ENCODE measurements around the gene SLC25A45.

DNA sequence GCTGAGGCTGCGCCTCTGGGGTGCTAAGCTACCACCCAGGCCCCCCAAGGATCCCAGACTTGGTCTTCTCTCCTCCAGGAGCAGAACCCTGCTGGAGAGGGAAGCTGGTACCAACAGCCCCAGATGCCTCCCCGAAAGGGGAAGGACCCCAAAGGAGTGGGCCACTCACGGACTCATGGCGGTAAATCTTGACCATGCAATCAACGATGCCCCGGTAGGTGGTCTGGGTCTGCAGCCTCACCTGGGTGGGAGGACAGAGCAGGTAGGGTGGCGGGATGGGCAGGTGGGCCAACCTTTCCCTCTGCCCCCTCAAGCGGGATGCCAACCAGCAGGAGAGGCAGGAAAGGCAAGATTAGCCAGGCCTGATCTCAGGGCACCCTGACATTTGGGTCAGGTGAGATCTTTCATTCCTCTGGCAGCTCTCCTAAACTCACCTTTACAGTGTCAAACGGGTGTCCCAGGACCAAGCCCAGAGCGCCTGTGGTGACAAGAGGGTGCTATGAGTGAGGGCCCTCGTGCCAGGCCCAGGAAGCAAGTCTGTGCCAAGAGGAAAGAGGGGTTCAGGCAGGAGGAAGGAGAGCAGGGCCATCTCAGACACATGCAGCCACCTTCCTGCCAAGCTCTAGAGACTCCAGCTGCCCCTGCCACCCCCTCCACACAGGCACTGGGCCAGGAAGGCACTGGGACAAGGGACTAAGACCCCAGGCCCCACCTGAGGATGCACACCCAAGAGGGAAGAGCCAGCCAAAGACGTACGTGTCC, 2.6 kb downstream of the SLC25A45 start:
- TF ChIP-seq FOXM1 (IDR thresholded peaks at IDR 0.05; ENCODE audit: borderline replicate concordance) = no peak
- TF ChIP-seq ARNT (IDR thresholded peaks at IDR 0.05) = no peak

All from HEK293T (cell line).